ENCODE data around the gene GOLGA8G.
"Not testable (repeated sequence)": the region's sequence is repeated elsewhere in the genome, so short reads cannot be mapped to it uniquely, and the experiment has no call there.

GOLGA8G gene, protein sequence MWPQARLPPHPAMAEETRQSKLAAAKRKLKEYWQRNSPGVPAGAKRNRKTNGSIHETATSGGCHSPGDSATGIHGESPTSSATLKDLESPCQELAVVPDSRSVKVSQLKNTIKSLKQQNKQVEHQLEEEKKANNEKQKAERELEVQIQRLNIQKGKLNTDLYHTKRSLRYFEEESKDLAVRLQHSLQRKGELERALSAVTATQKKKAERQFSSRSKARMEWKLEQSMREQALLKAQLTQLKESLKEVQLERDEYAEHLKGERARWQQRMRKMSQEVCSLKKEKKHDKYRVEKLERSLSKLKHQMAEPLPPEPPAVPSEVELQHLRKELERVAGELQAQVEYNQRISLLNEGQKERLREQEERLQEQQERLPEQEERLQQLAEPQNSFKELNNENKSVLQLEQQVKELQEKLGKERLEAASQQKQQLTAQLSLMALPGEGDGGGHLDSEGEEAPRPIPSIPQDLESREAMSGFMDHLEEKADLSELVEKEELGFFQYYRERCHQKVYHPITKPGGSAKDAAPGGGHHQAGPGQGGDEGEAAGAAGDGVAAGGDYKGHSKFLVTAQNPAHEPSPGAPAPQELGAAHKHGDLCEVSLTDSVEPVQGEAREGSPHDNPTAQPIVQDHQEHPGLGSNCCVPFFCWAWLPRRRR

DNA sequence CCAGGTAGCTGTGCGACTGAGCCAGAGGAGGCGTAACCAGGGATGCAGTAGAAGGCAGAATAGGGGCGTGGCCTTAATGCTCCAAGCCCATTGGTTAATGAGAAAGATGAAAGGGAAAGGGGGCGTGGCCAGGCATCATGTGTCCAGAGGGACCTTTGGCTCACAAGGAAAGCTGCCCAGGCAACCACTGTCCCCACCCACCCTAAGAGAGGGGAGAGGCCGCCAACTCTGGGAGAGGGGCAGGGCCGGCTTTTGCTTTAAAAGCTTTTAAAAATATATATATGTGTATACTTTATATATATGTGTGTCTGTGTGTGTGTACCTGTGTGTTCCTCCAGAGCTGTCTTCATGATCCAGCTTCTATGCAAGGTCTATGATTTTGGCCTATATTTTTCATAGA lies at the start of gene GOLGA8G:
Gene GOLGA8G (minus strand): TSS at position 18 of the 400 bp plus-strand sequence. CDS start 62 bp downstream, outside the sequence.
- DNase-seq (ENCODE audit: low read depth in 3 of 3), result not testable (repeated sequence)

DNA sequence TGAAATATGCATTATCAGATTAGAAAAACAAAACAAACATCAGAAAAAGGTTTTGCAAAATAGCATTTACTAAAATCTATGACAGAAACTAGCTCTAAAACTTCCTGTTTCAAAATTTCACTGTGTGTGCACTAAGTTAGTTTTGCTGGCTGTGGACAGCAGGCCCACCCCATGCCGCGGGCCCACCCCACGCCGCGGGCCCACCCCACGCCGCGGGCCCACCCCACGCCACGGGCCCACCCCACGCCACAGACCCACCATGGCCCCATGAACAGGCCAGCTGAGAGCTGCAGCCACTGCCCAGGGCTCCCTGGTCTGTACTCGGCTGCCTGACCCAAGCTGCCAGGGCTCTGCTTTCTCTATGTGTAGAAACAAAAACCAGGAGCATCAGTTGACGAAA lies 40.6 kb upstream of the GOLGA8G start:
- DNase-seq (ENCODE audit: low read depth in 3 of 3), result not testable (repeated sequence)

GRCh38 chr15:28553268-28553667 lies 20.5 kb upstream of the GOLGA8G start, which contains the start of gene GOLGA6L25:
GOLGA6L25 (plus strand) TSS chr15:28553568; CDS start chr15:28553629, 61 bp downstream.
- not testable (repeated sequence) for DNase-seq (ENCODE audit: low read depth in 3 of 3)

DNA sequence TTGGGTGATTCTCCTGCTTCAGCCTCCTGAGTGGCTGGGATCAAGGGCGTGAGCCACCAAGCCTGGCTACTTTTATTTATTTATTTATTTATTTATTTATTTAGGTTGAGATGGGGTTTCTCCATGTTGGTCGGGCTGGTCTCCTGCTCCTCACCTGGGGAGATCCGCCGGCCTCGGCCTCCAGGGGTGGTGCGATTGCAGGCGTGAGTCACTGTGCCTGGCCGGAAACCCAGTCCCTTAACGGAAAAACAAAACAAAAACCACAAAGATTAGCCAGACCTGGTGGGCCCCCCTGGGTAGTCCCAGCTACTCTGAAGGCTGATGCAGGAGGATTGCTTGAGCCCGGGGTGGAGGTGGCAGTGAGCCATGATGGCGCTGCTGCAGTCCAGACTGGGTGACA lies 17.6 kb downstream of the GOLGA8G start:
- DNase-seq (ENCODE audit: low read depth in 3 of 3), result not testable (repeated sequence)

GRCh38 chr15:28514128-28514527 lies 18.6 kb downstream of the GOLGA8G start:
- DNase-seq (ENCODE audit: low read depth in 3 of 3), result not testable (repeated sequence)

- DNase-seq (ENCODE audit: low read depth in 3 of 3), result not testable (repeated sequence)
These were observed 24.4 kb downstream of the GOLGA8G start for GRCh38 chr15:28508217-28508889.

GRCh38 chr15:28481340-28481739 lies 51.4 kb downstream of the GOLGA8G start:
- DNase-seq (ENCODE audit: low read depth in 3 of 3), result not testable (repeated sequence)
